HCT116 (cell line): ENCODE measurements around the gene PISD. TPM values are rescaled to one million over a fixed set of nuclear protein-coding genes. Genes with fewer than 3 reads are reported as not detected.

ENCODE experiments used
- ATAC-seq: fragments of 200-7000 bp; cut with Tn5 transposase; 2 replicates; pipeline ENCODE4 v1.9.1; 2020; ENCODE audit warnings: mild to moderate bottlenecking, moderate library complexity
- BruUV-seq: library from RNA; stranded (reverse); fragments of 400-500 nt; replicated peaks from 2 replicates; lab custom pipeline; 2021; lab: Mats Ljungman, UMichigan
- CTCF ChIA-PET: fragments of 300-600 bp; sonication (Branson Sonifier 250); formaldehyde crosslinking; loops from one replicate; lab custom pipeline; 2021; ENCODE audit warnings: antibody characterized with exemption; lab: Charles Lee
- POLR2A ChIA-PET: fragments of 300-600, 350-600 bp; sonication (Branson Sonifier 250); formaldehyde crosslinking; loops from one replicate; lab custom pipeline; 2021; ENCODE audit warnings: antibody characterized with exemption; lab: Charles Lee
- RAD21 ChIA-PET, 2 experiments: fragments of 300-600 bp; sonication (Branson Sonifier 250); formaldehyde crosslinking; loops; one replicate each; lab custom pipeline; 2023; ENCODE audit warnings: low total read pairs in 2 of 2; ENCODE audit not compliant: uncharacterized antibody in 2 of 2, unreplicated experiment in 2 of 2, low non-redundant PET in 1 of 2; lab: Charles Lee
- DNase-seq: peaks from one replicate; pipeline ENCODE4 v3.0.0-alpha.2; 2010; ENCODE audit warnings: low read depth, low spot score
- H2AFZ ChIP-seq: fragments of 200-600 bp; shearing (Covaris generic), sonication (generic); 2 replicates; pipeline ENCODE4 v1.6.1; 2017; ENCODE audit warnings: low read depth, mixed run types, mixed read lengths, antibody characterized with exemption, low read length; ENCODE audit not compliant: poor library complexity, severe bottlenecking
- H3K27ac ChIP-seq: 2 replicates; pipeline ENCODE4 v1.5.1; 2012; ENCODE audit warnings: low read depth, low read length
- H3K27me3 ChIP-seq: fragments of 200-600 bp; sonication (generic); 2 replicates; pipeline ENCODE4 v1.6.1; 2016; ENCODE audit warnings: mixed run types, low read length, mixed read lengths; ENCODE audit not compliant: insufficient read depth
- H3K36me3 ChIP-seq, 2 experiments: fragments of 200-500 bp in 1 of 2; fragments of 200-600 bp in 1 of 2; sonication (Bioruptor generic) in 1 of 2; sonication (generic) in 1 of 2; 2 replicates each; pipeline versions ENCODE4 v1.5.1 to v1.6.1; 2014 to 2016; ENCODE audit warnings: low read length in 2 of 2, inconsistent platforms in 1 of 2, mixed read lengths in 1 of 2, mixed run types in 1 of 2; ENCODE audit not compliant: insufficient read depth in 2 of 2, control insufficient read depth in 1 of 2
- H3K4me1 ChIP-seq, 2 experiments: fragments of 200-600 bp in 1 of 2; sonication (generic) in 1 of 2; 2 replicates each; pipeline versions ENCODE4 v1.5.1 to v1.6.1; 2012 to 2017; ENCODE audit warnings: low read length in 2 of 2, inconsistent platforms in 1 of 2, mild to moderate bottlenecking in 1 of 2, mixed read lengths in 1 of 2, mixed run types in 1 of 2, moderate library complexity in 1 of 2; ENCODE audit not compliant: insufficient read depth in 2 of 2, control insufficient read depth in 1 of 2
- H3K4me2 ChIP-seq: fragments of 200-600 bp; sonication (generic); 2 replicates; pipeline ENCODE4 v1.6.1; 2017; ENCODE audit warnings: mixed run types, low read length, mixed read lengths
- H3K4me3 ChIP-seq, 2 experiments: fragments of 200-600 bp in 1 of 2; sonication (generic) in 1 of 2; replicated peaks in 1 of 2; 2 replicates each; pipeline ENCODE4 v1.5.1; 2011 to 2016; ENCODE audit warnings: low read length in 2 of 2, control low read depth in 1 of 2, low read depth in 1 of 2, mild to moderate bottlenecking in 1 of 2, mixed read lengths in 1 of 2, mixed run types in 1 of 2
- H3K79me2 ChIP-seq: fragments of 200-600 bp; sonication (generic); 2 replicates; pipeline ENCODE4 v1.6.1; 2017; ENCODE audit warnings: mild to moderate bottlenecking, mixed run types, low read length, moderate library complexity, mixed read lengths; ENCODE audit not compliant: insufficient read depth
- H3K9ac ChIP-seq: fragments of 200-600 bp; sonication (generic); 2 replicates; pipeline ENCODE4 v1.6.1; 2016; ENCODE audit warnings: low read length, mixed read lengths
- H3K9me2 ChIP-seq: fragments of 200-600 bp; sonication (generic), shearing (Covaris generic); 2 replicates; pipeline ENCODE4 v1.6.1; 2017; ENCODE audit warnings: mixed run types, mild to moderate bottlenecking, moderate library complexity; ENCODE audit not compliant: insufficient read depth
- H3K9me3 ChIP-seq, 2 experiments: fragments of 200-500 bp in 1 of 2; fragments of 200-600 bp in 1 of 2; sonication (Bioruptor generic) in 1 of 2; sonication (generic) in 1 of 2; 2 replicates each; pipeline ENCODE4 v1.6.1; 2014 to 2017; ENCODE audit warnings: low read length in 2 of 2, mixed read lengths in 2 of 2, inconsistent platforms in 1 of 2, low read depth in 1 of 2, mild to moderate bottlenecking in 1 of 2, mixed run types in 1 of 2, moderate library complexity in 1 of 2; ENCODE audit not compliant: control insufficient read depth in 1 of 2, insufficient read depth in 1 of 2
- H4K20me1 ChIP-seq: fragments of 200-600 bp; sonication (generic), shearing (Covaris generic); 2 replicates; pipeline ENCODE4 v1.6.1; 2017; ENCODE audit warnings: mixed run types, mild to moderate bottlenecking, moderate library complexity; ENCODE audit not compliant: insufficient read depth
- CBX3 ChIP-seq: IDR thresholded peaks from 2 replicates; pipeline ENCODE4 v1.6.1; 2012; ENCODE audit warnings: low read depth
- CEBPB ChIP-seq: IDR thresholded peaks from 2 replicates; pipeline ENCODE4 v1.6.1; 2012; ENCODE audit warnings: low read depth
- EGR1 ChIP-seq: IDR thresholded peaks from 2 replicates; pipeline ENCODE4 v1.6.1; 2012; ENCODE audit warnings: low read depth
- EZH2 ChIP-seq: fragments of 200-600 bp; sonication (generic); IDR thresholded peaks from 2 replicates; pipeline ENCODE4 v1.6.1; 2017; ENCODE audit warnings: antibody characterized with exemption, mixed run types
- FOSL1 ChIP-seq: IDR thresholded peaks from 2 replicates; pipeline ENCODE4 v1.6.1; 2012; ENCODE audit warnings: low read depth
- JUND ChIP-seq: IDR thresholded peaks from 2 replicates; pipeline ENCODE4 v1.6.1; 2012
- POLR2A ChIP-seq: IDR thresholded peaks from 2 replicates; pipeline ENCODE4 v1.7.0; 2011; ENCODE audit warnings: borderline replicate concordance; ENCODE audit not compliant: insufficient read depth, insufficient read length; ENCODE audit errors: extremely low read depth
- POLR2AphosphoS5 ChIP-seq: IDR thresholded peaks from 2 replicates; pipeline ENCODE4 v1.6.1; 2011; ENCODE audit warnings: mild to moderate bottlenecking, low read depth, low read length, moderate library complexity
- SIN3A ChIP-seq: IDR thresholded peaks from 2 replicates; pipeline ENCODE4 v1.6.1; 2012; ENCODE audit warnings: low read depth
- TCF7L2 ChIP-seq: IDR thresholded peaks from 2 replicates; pipeline ENCODE4 v1.7.0; 2011; ENCODE audit warnings: borderline replicate concordance, inconsistent platforms; ENCODE audit not compliant: insufficient read depth, insufficient read length; ENCODE audit errors: extremely low read depth
- ZFX ChIP-seq: fragments of 450-650 bp; IDR thresholded peaks from 2 replicates; pipeline ENCODE4 v1.6.1; 2017
- ZNF274 ChIP-seq: fragments of 200-500 bp; sonication (Bioruptor generic); IDR thresholded peaks from 2 replicates; pipeline ENCODE4 v1.6.1; 2014; ENCODE audit warnings: mild to moderate bottlenecking, low read depth, low read length, inconsistent platforms
- intact Hi-C: fragments of 100-400 bp; cut with micrococcal nuclease; formaldehyde crosslinking; loops from 2 replicates; pipeline ENCODE4 v1.10.0; 2022
- total RNA-seq: library from RNA; stranded (reverse); gene quantifications from one replicate; pipeline ENCODE4 v1.2.1, GENCODE V29; 2021; ENCODE audit not compliant: unreplicated experiment
- TF ChIP-seq, protein P1 (sequence below), 3 experiments: fragments of 200-600 bp in 1 of 3; sonication (generic) in 1 of 3; IDR thresholded peaks in 2 of 3; conservative IDR thresholded peaks in 1 of 3; 2 replicates each; pipeline ENCODE4 v1.5.1; 2012 to 2017; ENCODE audit warnings: low read depth in 2 of 3, low read length in 2 of 3, antibody characterized with exemption in 1 of 3, borderline replicate concordance in 1 of 3, control low read depth in 1 of 3, mild to moderate bottlenecking in 1 of 3, mixed read lengths in 1 of 3, mixed run types in 1 of 3, moderate library complexity in 1 of 3; ENCODE audit not compliant: insufficient read depth in 1 of 3
- TF ChIP-seq, protein P2 (sequence below): IDR thresholded peaks from 2 replicates; pipeline ENCODE4 v1.6.1; 2012; ENCODE audit warnings: low read depth
- TF ChIP-seq, protein P3 (sequence below): IDR thresholded peaks from 2 replicates; pipeline ENCODE4 v1.6.1; 2012

PISD gene
- total RNA-seq, 1 experiment from 2014 or later: 47.1 TPM

DNA sequence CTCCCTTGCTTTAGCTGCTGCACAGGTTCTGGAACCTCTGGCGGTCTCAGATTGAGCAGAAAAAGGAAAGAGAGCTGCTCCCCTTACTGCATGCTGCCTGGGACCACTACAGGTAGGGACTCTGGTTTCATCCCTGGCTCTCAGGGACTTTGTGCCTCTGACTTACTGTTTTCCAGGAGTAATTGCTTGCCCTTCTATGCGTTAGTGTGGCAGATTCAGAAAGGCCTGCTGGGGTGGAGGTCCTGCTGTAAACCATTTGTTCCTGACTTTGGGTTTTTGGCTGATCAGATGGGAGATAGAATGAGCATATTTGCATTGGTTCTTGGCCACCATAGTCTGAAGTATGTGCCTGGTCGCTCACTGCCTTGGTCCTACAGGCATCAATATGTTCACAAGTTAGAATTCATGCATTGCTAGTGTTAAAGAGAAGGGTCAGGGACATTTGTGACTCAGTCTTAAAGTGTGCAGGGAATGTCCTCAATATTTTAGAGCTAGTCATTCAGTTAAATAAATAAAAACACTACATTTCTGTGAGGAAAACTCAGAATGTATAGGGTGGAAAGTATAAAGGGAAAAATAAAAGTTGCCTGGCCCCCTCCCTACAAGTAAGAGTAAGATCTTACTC lies 78.0 kb downstream of the PISD start:
- no peak for ATAC-seq
- CTCF ChIA-PET: interaction anchor here (1.2 kb wide), 1 partner anchor 23 kb away, joined by 3 read pairs; no protein-coding TSS in a partner anchor
- no peaks in the 10 kb centered on the region for H3K79me2 ChIP-seq
- H3K9me3 ChIP-seq: no peaks in the 10 kb centered on the region
- POLR2A ChIA-PET: no interaction called here
- no peak overlapping the region for H3K4me2 ChIP-seq
- H3K9me2 ChIP-seq: no peaks in the 10 kb centered on the region
- RAD21 ChIA-PET: no interaction called here
- H2AFZ ChIP-seq: no peak overlapping the region
- intact Hi-C loops: no loop called here
- no peaks in the 10 kb centered on the region for H3K27me3 ChIP-seq
- no peak overlapping the region for H3K9ac ChIP-seq
- no peak overlapping the region for H3K4me3 ChIP-seq
- H3K36me3 ChIP-seq: peaks cover 12 to 21% of the 10 kb centered on the region in 2 experiments; a peak in 3 of 4 replicates
- BruUV-seq: no TSS peak
- TF ChIP-seq EZH2 (no peak), EGR1 (no peak), POLR2A (no peak), CBX3 (no peak), ZNF274 (no peak)
- TF ChIP-seq, protein P1, sequence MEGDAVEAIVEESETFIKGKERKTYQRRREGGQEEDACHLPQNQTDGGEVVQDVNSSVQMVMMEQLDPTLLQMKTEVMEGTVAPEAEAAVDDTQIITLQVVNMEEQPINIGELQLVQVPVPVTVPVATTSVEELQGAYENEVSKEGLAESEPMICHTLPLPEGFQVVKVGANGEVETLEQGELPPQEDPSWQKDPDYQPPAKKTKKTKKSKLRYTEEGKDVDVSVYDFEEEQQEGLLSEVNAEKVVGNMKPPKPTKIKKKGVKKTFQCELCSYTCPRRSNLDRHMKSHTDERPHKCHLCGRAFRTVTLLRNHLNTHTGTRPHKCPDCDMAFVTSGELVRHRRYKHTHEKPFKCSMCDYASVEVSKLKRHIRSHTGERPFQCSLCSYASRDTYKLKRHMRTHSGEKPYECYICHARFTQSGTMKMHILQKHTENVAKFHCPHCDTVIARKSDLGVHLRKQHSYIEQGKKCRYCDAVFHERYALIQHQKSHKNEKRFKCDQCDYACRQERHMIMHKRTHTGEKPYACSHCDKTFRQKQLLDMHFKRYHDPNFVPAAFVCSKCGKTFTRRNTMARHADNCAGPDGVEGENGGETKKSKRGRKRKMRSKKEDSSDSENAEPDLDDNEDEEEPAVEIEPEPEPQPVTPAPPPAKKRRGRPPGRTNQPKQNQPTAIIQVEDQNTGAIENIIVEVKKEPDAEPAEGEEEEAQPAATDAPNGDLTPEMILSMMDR (IDR thresholded peaks at IDR 0.05 in 2 of 3, conservative IDR thresholded peaks at IDR 0.05 in 1 of 3; ENCODE audit: borderline replicate concordance in 1 of 3, insufficient read depth in 1 of 3, low read depth in 2 of 3, low read length in 2 of 3): no peak
- H3K27ac ChIP-seq: no peak overlapping the region
- no peaks in the 10 kb centered on the region for H4K20me1 ChIP-seq
- DNase-seq: no peak
- H3K4me1 ChIP-seq: no peaks in the 10 kb centered on the region

DNA sequence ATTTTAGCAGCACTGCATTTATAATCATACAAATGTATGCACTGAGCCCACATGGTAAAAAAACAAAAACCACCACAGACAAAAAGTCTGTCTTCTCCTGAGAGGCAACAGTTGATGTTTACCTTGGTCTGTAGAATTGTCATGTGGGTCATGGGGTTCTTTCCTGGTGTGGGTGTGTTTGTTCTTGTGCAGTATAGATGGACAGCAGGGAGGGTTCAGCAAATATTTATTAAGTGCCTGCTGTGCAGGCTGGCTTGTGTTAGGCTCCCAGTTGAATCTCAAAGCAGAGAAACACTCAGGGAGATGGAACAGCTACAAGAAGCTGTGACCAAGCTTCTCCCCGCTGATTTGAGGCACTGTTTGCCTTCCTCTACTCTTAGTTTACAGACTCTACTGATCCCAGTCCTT lies 82.2 kb downstream of the PISD start:
- Histone ChIP-seq H3K4me2 (no peak overlapping the region), H3K27me3 (no peaks in the 10 kb centered on the region), H3K4me3 (no peak overlapping the region), H2AFZ (no peak overlapping the region), H3K27ac (no peak overlapping the region), H4K20me1 (no peaks in the 10 kb centered on the region), H3K9ac (no peak overlapping the region), H3K36me3 (peaks cover 3 to 4% of the 10 kb centered on the region in 2 experiments; a peak in 3 of 4 replicates), H3K9me3 (no peaks in the 10 kb centered on the region), H3K9me2 (no peaks in the 10 kb centered on the region), H3K79me2 (no peaks in the 10 kb centered on the region), H3K4me1 (no peaks in the 10 kb centered on the region)
- no peak for TF ChIP-seq FOSL1
- TF ChIP-seq JUND: no peak
- no peak for TF ChIP-seq ZNF274
- no peak for TF ChIP-seq ZFX
- TF ChIP-seq CEBPB: no peak
- TF ChIP-seq, protein P2, sequence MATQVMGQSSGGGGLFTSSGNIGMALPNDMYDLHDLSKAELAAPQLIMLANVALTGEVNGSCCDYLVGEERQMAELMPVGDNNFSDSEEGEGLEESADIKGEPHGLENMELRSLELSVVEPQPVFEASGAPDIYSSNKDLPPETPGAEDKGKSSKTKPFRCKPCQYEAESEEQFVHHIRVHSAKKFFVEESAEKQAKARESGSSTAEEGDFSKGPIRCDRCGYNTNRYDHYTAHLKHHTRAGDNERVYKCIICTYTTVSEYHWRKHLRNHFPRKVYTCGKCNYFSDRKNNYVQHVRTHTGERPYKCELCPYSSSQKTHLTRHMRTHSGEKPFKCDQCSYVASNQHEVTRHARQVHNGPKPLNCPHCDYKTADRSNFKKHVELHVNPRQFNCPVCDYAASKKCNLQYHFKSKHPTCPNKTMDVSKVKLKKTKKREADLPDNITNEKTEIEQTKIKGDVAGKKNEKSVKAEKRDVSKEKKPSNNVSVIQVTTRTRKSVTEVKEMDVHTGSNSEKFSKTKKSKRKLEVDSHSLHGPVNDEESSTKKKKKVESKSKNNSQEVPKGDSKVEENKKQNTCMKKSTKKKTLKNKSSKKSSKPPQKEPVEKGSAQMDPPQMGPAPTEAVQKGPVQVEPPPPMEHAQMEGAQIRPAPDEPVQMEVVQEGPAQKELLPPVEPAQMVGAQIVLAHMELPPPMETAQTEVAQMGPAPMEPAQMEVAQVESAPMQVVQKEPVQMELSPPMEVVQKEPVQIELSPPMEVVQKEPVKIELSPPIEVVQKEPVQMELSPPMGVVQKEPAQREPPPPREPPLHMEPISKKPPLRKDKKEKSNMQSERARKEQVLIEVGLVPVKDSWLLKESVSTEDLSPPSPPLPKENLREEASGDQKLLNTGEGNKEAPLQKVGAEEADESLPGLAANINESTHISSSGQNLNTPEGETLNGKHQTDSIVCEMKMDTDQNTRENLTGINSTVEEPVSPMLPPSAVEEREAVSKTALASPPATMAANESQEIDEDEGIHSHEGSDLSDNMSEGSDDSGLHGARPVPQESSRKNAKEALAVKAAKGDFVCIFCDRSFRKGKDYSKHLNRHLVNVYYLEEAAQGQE: no peak
- no peak for TF ChIP-seq TCF7L2
- TF ChIP-seq EGR1: no peak
- TF ChIP-seq, protein P3, sequence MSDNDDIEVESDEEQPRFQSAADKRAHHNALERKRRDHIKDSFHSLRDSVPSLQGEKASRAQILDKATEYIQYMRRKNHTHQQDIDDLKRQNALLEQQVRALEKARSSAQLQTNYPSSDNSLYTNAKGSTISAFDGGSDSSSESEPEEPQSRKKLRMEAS: no peak
- no peak for TF ChIP-seq SIN3A
- TF ChIP-seq POLR2AphosphoS5: no peak
- no peak for TF ChIP-seq POLR2A
- ChIA-PET POLR2A (no interaction called here), CTCF (no interaction called here), RAD21 (no interaction called here)
- ATAC-seq (no peak), DNase-seq (no peak)
- no TSS peak for BruUV-seq
- intact Hi-C loops: no loop called here
